IPS DF 6.9 (cell line): ENCODE results near the gene ADCY7.

Experiments
- DNase-seq: peaks from one replicate; pipeline ENCODE4 v3.0.0-alpha.2; 2013; ENCODE audit warnings: low read depth, low spot score
- H3K27ac ChIP-seq: one replicate; pipeline ENCODE4 v1.5.1; 2013; ENCODE audit warnings: low read length, control low read depth
- H3K27me3 ChIP-seq: 2 replicates; pipeline ENCODE4 v1.6.1; 2013; ENCODE audit warnings: mild to moderate bottlenecking, low read length; ENCODE audit not compliant: control insufficient read depth, insufficient read depth
- H3K36me3 ChIP-seq: 2 replicates; pipeline ENCODE4 v1.6.1; 2013; ENCODE audit warnings: low read length; ENCODE audit not compliant: control insufficient read depth, insufficient read depth
- H3K4me1 ChIP-seq: 2 replicates; pipeline ENCODE4 v1.6.1; 2013; ENCODE audit warnings: low read length; ENCODE audit not compliant: control insufficient read depth, insufficient read depth
- H3K4me3 ChIP-seq: 2 replicates; pipeline ENCODE4 v1.5.1; 2013; ENCODE audit warnings: mild to moderate bottlenecking, low read length
- H3K9me3 ChIP-seq: 2 replicates; pipeline ENCODE4 v1.6.1; 2013; ENCODE audit warnings: low read length, inconsistent platforms; ENCODE audit not compliant: control insufficient read depth, insufficient read depth
- WGBS: extraction: QIAGEN DNeasy Blood & Tissue Kit; methylation state at CpG from one replicate; pipeline ENCODE4 v1.1.7; 2013; ENCODE audit warnings: mixed read lengths, missing lambda C conversion rate; ENCODE audit not compliant: insufficient read length, insufficient coverage; 5-methylcytosine and 5-hydroxymethylcytosine counted together

ADCY7 gene

GRCh38 chr16:50282955-50283631 is 16.7 kb downstream of the ADCY7 start:
- H3K9me3 ChIP-seq: no peaks in the 10 kb centered on the region
- H3K27ac ChIP-seq: no peak overlapping the region
- peaks cover 5% of the 10 kb centered on the region for H3K4me1 ChIP-seq
- H3K36me3 ChIP-seq: no peaks in the 10 kb centered on the region
- WGBS: no CpG with 5 or more reads among the region's 9 CpGs
- no peak overlapping the region for H3K4me3 ChIP-seq
- no peaks in the 10 kb centered on the region for H3K27me3 ChIP-seq
- DNase-seq: no peak

- no peak for DNase-seq
- Histone ChIP-seq H3K4me1 (peaks cover 5% of the 10 kb centered on the region), H3K36me3 (no peaks in the 10 kb centered on the region), H3K4me3 (no peak overlapping the region), H3K27ac (no peak overlapping the region), H3K27me3 (no peaks in the 10 kb centered on the region), H3K9me3 (no peaks in the 10 kb centered on the region)
- WGBS: no CpG with 5 or more reads among the region's 14 CpGs
These were observed 18.0 kb downstream of the ADCY7 start for GRCh38 chr16:50284131-50284911.

GRCh38 chr16:50285406-50286003 is 19.2 kb downstream of the ADCY7 start:
- Histone ChIP-seq H3K36me3 (no peaks in the 10 kb centered on the region), H3K27ac (no peak overlapping the region), H3K4me3 (no peak overlapping the region), H3K9me3 (no peaks in the 10 kb centered on the region), H3K27me3 (no peaks in the 10 kb centered on the region), H3K4me1 (peaks cover 2% of the 10 kb centered on the region)
- WGBS: no CpG with 5 or more reads among the region's 5 CpGs
- DNase-seq: no peak

GRCh38 chr16:50286681-50287080 is 20.3 kb downstream of the ADCY7 start:
- no peaks in the 10 kb centered on the region for H3K9me3 ChIP-seq
- no CpG with 5 or more reads among the region's 3 CpGs for WGBS
- H3K4me3 ChIP-seq: no peak overlapping the region
- no peak for DNase-seq
- no peaks in the 10 kb centered on the region for H3K36me3 ChIP-seq
- peaks cover 2% of the 10 kb centered on the region for H3K4me1 ChIP-seq
- H3K27me3 ChIP-seq: no peaks in the 10 kb centered on the region
- H3K27ac ChIP-seq: no peak overlapping the region

- Histone ChIP-seq H3K27ac (no peak overlapping the region), H3K27me3 (no peaks in the 10 kb centered on the region), H3K9me3 (no peaks in the 10 kb centered on the region), H3K4me3 (no peak overlapping the region), H3K36me3 (no peaks in the 10 kb centered on the region), H3K4me1 (no peaks in the 10 kb centered on the region)
- WGBS: no CpG with 5 or more reads among the region's 17 CpGs
- no peak for DNase-seq
These were observed 21.7 kb downstream of the ADCY7 start for GRCh38 chr16:50288026-50288425.

- Histone ChIP-seq H3K9me3 (no peaks in the 10 kb centered on the region), H3K27me3 (no peaks in the 10 kb centered on the region), H3K36me3 (peaks cover 4% of the 10 kb centered on the region; the same call in 1 of the 2 replicates), H3K4me3 (no peak overlapping the region), H3K27ac (no peak overlapping the region), H3K4me1 (no peaks in the 10 kb centered on the region)
- WGBS: no CpG with 5 or more reads among the region's 3 CpGs
- no peak for DNase-seq
These were observed 22.6 kb downstream of the ADCY7 start for GRCh38 chr16:50288920-50289319.

- DNase-seq: no peak
- Histone ChIP-seq H3K4me1 (no peaks in the 10 kb centered on the region), H3K27me3 (no peaks in the 10 kb centered on the region), H3K36me3 (peaks cover 4% of the 10 kb centered on the region; the same call in 1 of the 2 replicates), H3K27ac (no peak overlapping the region), H3K9me3 (no peaks in the 10 kb centered on the region), H3K4me3 (no peak overlapping the region)
- WGBS: no CpG with 5 or more reads among the region's 30 CpGs
These were observed 23.8 kb downstream of the ADCY7 start for GRCh38 chr16:50289950-50290764.

- no peaks in the 10 kb centered on the region for H3K9me3 ChIP-seq
- H3K4me1 ChIP-seq: no peaks in the 10 kb centered on the region
- WGBS: no CpG with 5 or more reads among the region's 6 CpGs
- H3K27ac ChIP-seq: no peak overlapping the region
- no peaks in the 10 kb centered on the region for H3K27me3 ChIP-seq
- DNase-seq: no peak
- no peak overlapping the region for H3K4me3 ChIP-seq
- H3K36me3 ChIP-seq: peaks cover 4% of the 10 kb centered on the region; the same call in 1 of the 2 replicates
These were observed 24.5 kb downstream of the ADCY7 start for GRCh38 chr16:50290856-50291255.

GRCh38 chr16:50291719-50292565 is 25.6 kb downstream of the ADCY7 start:
- Histone ChIP-seq H3K36me3 (peaks cover 4% of the 10 kb centered on the region; the same call in 1 of the 2 replicates), H3K9me3 (no peaks in the 10 kb centered on the region), H3K4me1 (no peaks in the 10 kb centered on the region), H3K4me3 (no peak overlapping the region), H3K27me3 (no peaks in the 10 kb centered on the region), H3K27ac (no peak overlapping the region)
- DNase-seq: no peak
- no CpG with 5 or more reads among the region's 26 CpGs for WGBS
